KOPT-K1 (cell line): ENCODE results near the gene SLC16A11.

ENCODE experiments used
- H3K27ac ChIP-seq: fragments of 200-600 bp; sonication (generic); 2 replicates; pipeline ENCODE4 v1.5.1; 2016; ENCODE audit warnings: antibody characterized with exemption, mild to moderate bottlenecking, low read depth, low read length; ENCODE audit not compliant: poor library complexity, severe bottlenecking
- H3K36me3 ChIP-seq: fragments of 200-600 bp; sonication (generic); 2 replicates; pipeline ENCODE4 v1.5.1; 2017; ENCODE audit warnings: antibody characterized with exemption, mild to moderate bottlenecking, low read length, moderate library complexity; ENCODE audit not compliant: insufficient read depth
- H3K9me3 ChIP-seq: fragments of 200-600 bp; sonication (generic); 2 replicates; pipeline ENCODE4 v1.5.1; 2017; ENCODE audit warnings: antibody characterized with exemption, low read length, mild to moderate bottlenecking; ENCODE audit not compliant: insufficient read depth, poor library complexity, severe bottlenecking

SLC16A11 gene

GRCh38 chr17:7022781-7023571, 20.9 kb downstream of the SLC16A11 start, which contains the start of gene BCL6B:
Gene BCL6B, plus strand, starts transcription at chr17:7023050. Its CDS starts 622 bp downstream, at chr17:7023672.
- H3K27ac ChIP-seq, result peak within 1 kb of the TSS; percentile 8
- H3K9me3 ChIP-seq, result no peaks in the 10 kb centered on the region
- no peaks in the 10 kb centered on the region for H3K36me3 ChIP-seq

- no peak overlapping the region for H3K27ac ChIP-seq
- H3K36me3 ChIP-seq, result 0 out of 2 replicates have a peak, but pooled peaks cover 1% of the 10 kb centered on the region
- no peaks in the 10 kb centered on the region for H3K9me3 ChIP-seq
These were observed 21.7 kb downstream of the SLC16A11 start for GRCh38 chr17:7021993-7022778.

- H3K36me3 ChIP-seq, result 0 out of 2 replicates have a peak, but pooled peaks cover 9% of the 10 kb centered on the region
- H3K27ac ChIP-seq, result no peak overlapping the region
- H3K9me3 ChIP-seq, result no peaks in the 10 kb centered on the region
These were observed 22.8 kb downstream of the SLC16A11 start for GRCh38 chr17:7020894-7021664.

GRCh38 chr17:7019839-7020519, 23.9 kb downstream of the SLC16A11 start:
- H3K36me3 ChIP-seq, result 0 out of 2 replicates have a peak, but pooled peaks cover 9% of the 10 kb centered on the region
- H3K9me3 ChIP-seq, result no peaks in the 10 kb centered on the region
- no peak overlapping the region for H3K27ac ChIP-seq

- Histone ChIP-seq H3K9me3 (no peaks in the 10 kb centered on the region), H3K36me3 (0 out of 2 replicates have a peak, but pooled peaks cover 9% of the 10 kb centered on the region), H3K27ac (no peak overlapping the region)
These were observed 24.5 kb downstream of the SLC16A11 start for GRCh38 chr17:7019367-7019766.

- H3K27ac ChIP-seq, result peak overlapping the region; percentile 52
- H3K9me3 ChIP-seq, result no peaks in the 10 kb centered on the region
- H3K36me3 ChIP-seq, result 0 out of 2 replicates have a peak, but pooled peaks cover 9% of the 10 kb centered on the region
These were observed 25.4 kb downstream of the SLC16A11 start for GRCh38 chr17:7018331-7018964.

GRCh38 chr17:7017827-7018200, 26.1 kb downstream of the SLC16A11 start:
- no peaks in the 10 kb centered on the region for H3K9me3 ChIP-seq
- H3K27ac ChIP-seq, result peak overlapping the region; percentile 52

GRCh38 chr17:7016886-7017826, 26.7 kb downstream of the SLC16A11 start:
- Histone ChIP-seq H3K27ac (peak overlapping the region; percentile 92), H3K36me3 (0 out of 2 replicates have a peak, but pooled peaks cover 9% of the 10 kb centered on the region), H3K9me3 (no peaks in the 10 kb centered on the region)

More at GRCh38 chr17:7017827-7018200, 26.1 kb downstream of the SLC16A11 start:
- 0 out of 2 replicates have a peak, but pooled peaks cover 9% of the 10 kb centered on the region for H3K36me3 ChIP-seq

GRCh38 chr17:7016418-7016817, 27.5 kb downstream of the SLC16A11 start:
- peak overlapping the region; percentile 92 for H3K27ac ChIP-seq
- H3K9me3 ChIP-seq, result no peaks in the 10 kb centered on the region
- H3K36me3 ChIP-seq, result 0 out of 2 replicates have a peak, but pooled peaks cover 9% of the 10 kb centered on the region

GRCh38 chr17:7014995-7015958, 28.6 kb downstream of the SLC16A11 start:
- Histone ChIP-seq H3K27ac (peak overlapping the region; percentile 92), H3K36me3 (0 out of 2 replicates have a peak, but pooled peaks cover 9% of the 10 kb centered on the region), H3K9me3 (no peaks in the 10 kb centered on the region)

GRCh38 chr17:7014261-7014994, 29.5 kb downstream of the SLC16A11 start:
- Histone ChIP-seq H3K27ac (peak overlapping the region; percentile 92), H3K36me3 (peaks cover 15% of the 10 kb centered on the region; the same call in 1 of the 2 replicates), H3K9me3 (no peaks in the 10 kb centered on the region)

- peaks cover 16% of the 10 kb centered on the region; the same call in 1 of the 2 replicates for H3K36me3 ChIP-seq
- peak overlapping the region; percentile 92 for H3K27ac ChIP-seq
- H3K9me3 ChIP-seq, result no peaks in the 10 kb centered on the region
These were observed 32.0 kb downstream of the SLC16A11 start for GRCh38 chr17:7011942-7012254.
